PC-3 (cell line): ENCODE measurements around the gene FOXO3. TPM values are rescaled to one million over a fixed set of nuclear protein-coding genes. Genes with fewer than 3 reads are reported as not detected.

ENCODE experiments used
- ATAC-seq: fragments of 200-7000 bp; cut with Tn5 transposase; 2 replicates; pipeline ENCODE4 v1.9.1; 2020; ENCODE audit warnings: mild to moderate bottlenecking, moderate library complexity
- BruUV-seq: library from RNA; stranded (reverse); fragments of 400-500 nt; replicated peaks from 2 replicates; lab custom pipeline; 2021; lab: Mats Ljungman, UMichigan
- CTCF ChIA-PET: fragments of 300-600 bp; sonication (Branson Sonifier 250); formaldehyde crosslinking; loops from one replicate; lab custom pipeline; 2022; ENCODE audit warnings: antibody characterized with exemption; lab: Charles Lee
- POLR2A ChIA-PET: fragments of 300-600 bp; sonication (Branson Sonifier 250); formaldehyde crosslinking; loops from one replicate; lab custom pipeline; 2022; ENCODE audit warnings: antibody characterized with exemption; ENCODE audit not compliant: unreplicated experiment; lab: Charles Lee
- DNase-seq: peaks from one replicate; pipeline ENCODE4 v3.0.0-alpha.2; 2015
- H2AFZ ChIP-seq: fragments of 300-600 bp; sonication (generic); 2 replicates; pipeline ENCODE4 v1.6.0; 2016; ENCODE audit warnings: antibody characterized with exemption, low read length
- H3F3A ChIP-seq: fragments of 300-600 bp; sonication (generic); one replicate; pipeline ENCODE4 v1.6.0; 2017; ENCODE audit warnings: antibody characterized with exemption, low read length, control low read depth, mild to moderate bottlenecking; ENCODE audit not compliant: unreplicated experiment
- H3K27ac ChIP-seq: fragments of 300-600 bp; sonication (generic); 2 replicates; pipeline ENCODE4 v1.5.1; 2016; ENCODE audit warnings: mild to moderate bottlenecking, low read length
- H3K27me3 ChIP-seq: fragments of 300-600 bp; sonication (generic); 2 replicates; pipeline ENCODE4 v1.6.1; 2016; ENCODE audit warnings: low read length, mixed read lengths
- H3K36me3 ChIP-seq: fragments of 300-600 bp; sonication (generic); 2 replicates; pipeline ENCODE4 v1.6.1; 2016; ENCODE audit warnings: low read depth, mixed run types, low read length, mixed read lengths
- H3K4me1 ChIP-seq: fragments of 300-600 bp; sonication (generic); 2 replicates; pipeline ENCODE4 v1.5.1; 2016; ENCODE audit warnings: low read length; ENCODE audit not compliant: insufficient read depth
- H3K4me2 ChIP-seq: fragments of 300-600 bp; sonication (generic); 2 replicates; pipeline ENCODE4 v1.6.0; 2016; ENCODE audit warnings: low read length
- H3K4me3 ChIP-seq: fragments of 300-600 bp; sonication (generic); 2 replicates; pipeline ENCODE4 v1.5.1; 2016; ENCODE audit warnings: mild to moderate bottlenecking, low read length, mixed read lengths
- H3K79me2 ChIP-seq: fragments of 300-600 bp; sonication (generic); 2 replicates; pipeline ENCODE4 v1.6.1; 2017; ENCODE audit warnings: low read length, mixed read lengths
- H3K9ac ChIP-seq: fragments of 300-600 bp; sonication (generic); 2 replicates; pipeline ENCODE4 v1.6.0; 2016; ENCODE audit warnings: mild to moderate bottlenecking, low read length
- H3K9me2 ChIP-seq: fragments of 300-600 bp; sonication (generic); replicated peaks from 2 replicates; pipeline ENCODE4 v1.6.1; 2016; ENCODE audit warnings: mixed run types, low read length, mixed read lengths
- H3K9me3 ChIP-seq: fragments of 300-600 bp; sonication (generic); 2 replicates; pipeline ENCODE4 v1.6.1; 2016; ENCODE audit warnings: low read length, mixed read lengths
- H4K20me1 ChIP-seq: fragments of 300-600 bp; sonication (generic); 2 replicates; pipeline ENCODE4 v1.6.1; 2016; ENCODE audit warnings: low read length, mixed read lengths
- CTCF ChIP-seq: fragments of 300-600 bp; sonication (generic); conservative IDR thresholded peaks from 2 replicates; pipeline ENCODE4 v1.5.1; 2017; ENCODE audit warnings: antibody characterized with exemption, low read depth, mild to moderate bottlenecking, low read length
- EZH2 ChIP-seq: fragments of 300-600 bp; sonication (generic); IDR thresholded peaks from one replicate; pipeline ENCODE4 v1.6.1; 2017; ENCODE audit warnings: antibody characterized with exemption, mild to moderate bottlenecking, low read length; ENCODE audit not compliant: unreplicated experiment
- EZH2phosphoT487 ChIP-seq: fragments of 300-600 bp; sonication (generic); IDR thresholded peaks from 2 replicates; pipeline ENCODE4 v1.6.1; 2018; ENCODE audit warnings: mild to moderate bottlenecking, antibody characterized with exemption, low read length, borderline replicate concordance
- intact Hi-C: fragments of 100-400 bp; cut with micrococcal nuclease; formaldehyde crosslinking; loops from 2 replicates; pipeline ENCODE4 v1.9.0; 2023
- total RNA-seq: library from RNA; depleted of rRNA; stranded (reverse); fragments of >200 nt; gene quantifications from 2 replicates; pipeline ENCODE4 v1.2.3, GENCODE V29; 2014

FOXO3 gene
- total RNA-seq, 1 experiment from 2014 or later, result 12.8 TPM

DNA sequence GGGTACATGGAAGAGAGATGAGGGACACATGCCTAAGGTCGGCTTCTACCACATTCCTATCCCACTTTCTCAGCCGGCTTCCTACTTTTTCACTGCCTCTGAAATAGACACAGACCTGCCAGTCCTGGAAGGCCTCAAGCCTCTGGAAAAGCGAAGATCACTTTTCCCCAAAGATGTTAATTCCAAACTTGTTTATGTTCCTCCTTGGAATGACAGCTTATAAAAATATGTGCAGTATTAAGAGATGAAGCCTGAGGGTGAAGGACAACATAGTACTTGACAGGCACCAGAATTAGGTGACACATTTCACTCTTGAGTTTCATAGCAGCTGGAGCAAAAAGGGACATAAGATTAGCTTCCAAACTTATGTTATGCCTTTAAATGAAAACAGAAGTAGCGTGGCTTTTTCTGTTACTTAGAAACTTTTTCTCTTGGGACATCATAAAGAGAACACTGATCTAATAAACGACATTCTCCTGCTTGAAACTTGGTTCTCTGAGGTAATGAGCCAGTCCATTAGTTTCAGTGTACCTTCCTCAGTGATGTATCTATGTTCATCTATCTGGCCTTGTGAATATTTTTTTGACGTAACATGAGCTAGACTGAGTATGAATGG, 25.3 kb downstream of the FOXO3 start:
- TF ChIP-seq EZH2, result no peak
- TF ChIP-seq CTCF, result no peak
- no peak for TF ChIP-seq EZH2phosphoT487
- DNase-seq, result no peak
- no peak overlapping the region for H3K4me2 ChIP-seq
- intact Hi-C loops, result no loop called here
- ChIA-PET CTCF (no interaction called here), POLR2A (interaction anchor here (0.6 kb wide), 1 partner anchor 23 kb away, joined by 6 read pairs; no protein-coding TSS in a partner anchor)
- H3K27me3 ChIP-seq, result no peaks in the 10 kb centered on the region
- peaks cover 40% of the 10 kb centered on the region for H3K4me1 ChIP-seq
- BruUV-seq, result no TSS peak
- H3K36me3 ChIP-seq, result no peaks in the 10 kb centered on the region
- H3F3A ChIP-seq, result no peaks in the 10 kb centered on the region
- H2AFZ ChIP-seq, result no peak overlapping the region
- H3K9me2 ChIP-seq, result no peaks in the 10 kb centered on the region
- H3K9me3 ChIP-seq, result no peaks in the 10 kb centered on the region
- ATAC-seq, result no peak
- H4K20me1 ChIP-seq, result peaks cover 30% of the 10 kb centered on the region; the same call in 1 of the 2 replicates
- no peak overlapping the region for H3K27ac ChIP-seq
- no peak overlapping the region for H3K4me3 ChIP-seq
- peaks cover 97% of the 10 kb centered on the region for H3K79me2 ChIP-seq
- no peak overlapping the region for H3K9ac ChIP-seq

GRCh38 chr6:108587258-108588059, 26.7 kb downstream of the FOXO3 start:
- intact Hi-C loops, result no loop called here
- no peak overlapping the region for H3K9ac ChIP-seq
- no peaks in the 10 kb centered on the region for H3K36me3 ChIP-seq
- POLR2A ChIA-PET, result interaction anchor here (0.6 kb wide), 1 partner anchor 23 kb away, joined by 4 read pairs; no protein-coding TSS in a partner anchor
- CTCF ChIA-PET, result no interaction called here
- H3K79me2 ChIP-seq, result peaks cover 97% of the 10 kb centered on the region
- peaks cover 21% of the 10 kb centered on the region; the same call in 1 of the 2 replicates for H4K20me1 ChIP-seq
- peak; percentile 85 for ATAC-seq
- no peak overlapping the region for H3K4me3 ChIP-seq
- no peaks in the 10 kb centered on the region for H3K9me3 ChIP-seq
- no TSS peak for BruUV-seq
- H3K4me2 ChIP-seq, result peak overlapping the region; percentile 48
- H3F3A ChIP-seq, result no peaks in the 10 kb centered on the region
- no peaks in the 10 kb centered on the region for H3K9me2 ChIP-seq
- peak overlapping the region; percentile 12; the same call in 1 of the 2 replicates for H3K27ac ChIP-seq
- TF ChIP-seq EZH2, result no peak
- no peak for TF ChIP-seq EZH2phosphoT487
- TF ChIP-seq CTCF, result no peak
- H2AFZ ChIP-seq, result no peak overlapping the region
- DNase-seq, result peak; percentile 56
- peaks cover 28% of the 10 kb centered on the region for H3K4me1 ChIP-seq
- H3K27me3 ChIP-seq, result no peaks in the 10 kb centered on the region
